CD4-positive, alpha-beta memory T cell (primary cell): ENCODE measurements around the gene RFTN1. TPM values are rescaled to one million over a fixed set of nuclear protein-coding genes. Genes with fewer than 3 reads are reported as not detected.

ENCODE experiments used
- CTCF ChIA-PET: fragments of 350-600 bp; sonication (Branson Sonifier 250); formaldehyde crosslinking; loops from one replicate; lab custom pipeline; 2021; ENCODE audit warnings: inconsistent platforms; ENCODE audit not compliant: partially characterized antibody; lab: Charles Lee
- POLR2A ChIA-PET: fragments of 350-600 bp; sonication (Branson Sonifier 250); formaldehyde crosslinking; loops from one replicate; lab custom pipeline; 2021; ENCODE audit not compliant: partially characterized antibody; lab: Charles Lee
- DNase-seq, 5 donors: peaks; one replicate each; pipeline versions ENCODE4 v3.0.0 to v3.0.0-alpha.2; 2020 to 2022; ENCODE audit warnings: mixed read lengths in 1 of 5
- H3K27ac ChIP-seq: one replicate; pipeline ENCODE4 v1.7.0; 2013; ENCODE audit warnings: low read depth, low read length
- H3K27me3 ChIP-seq: 2 replicates; pipeline ENCODE4 v1.7.0; 2013; ENCODE audit warnings: mild to moderate bottlenecking, low read length, moderate library complexity; ENCODE audit not compliant: insufficient read depth
- H3K36me3 ChIP-seq: 2 replicates; pipeline ENCODE4 v1.7.0; 2013; ENCODE audit warnings: mild to moderate bottlenecking, low read length, moderate library complexity; ENCODE audit not compliant: insufficient read depth
- H3K4me1 ChIP-seq: 2 replicates; pipeline ENCODE4 v1.7.0; 2013; ENCODE audit warnings: mild to moderate bottlenecking, low read length, moderate library complexity; ENCODE audit not compliant: insufficient read depth
- H3K4me3 ChIP-seq, 2 donors: one replicate each; pipeline ENCODE4 v1.7.0; 2013; ENCODE audit warnings: low read length in 2 of 2, mild to moderate bottlenecking in 1 of 2
- H3K9me3 ChIP-seq, 2 donors: one replicate each; pipeline ENCODE4 v1.7.0; 2013; ENCODE audit warnings: low read length in 2 of 2, control low read depth in 1 of 2; ENCODE audit not compliant: control insufficient read depth in 1 of 2
- H3K27ac Mint-ChIP-seq, 7 donors: one replicate each; pipeline ENCODE4 v1.8.0; 2020 to 2021; ENCODE audit warnings: mixed read lengths in 7 of 7, mild to moderate bottlenecking in 6 of 7, inconsistent platforms in 3 of 7, moderate library complexity in 3 of 7
- H3K27me3 Mint-ChIP-seq, 2 donors: one replicate each; pipeline ENCODE4 v1.8.0; 2020 to 2021; ENCODE audit warnings: mixed read lengths in 2 of 2
- H3K36me3 Mint-ChIP-seq, 2 donors: one replicate each; pipeline ENCODE4 v1.8.0; 2020 to 2021; ENCODE audit warnings: mixed read lengths in 2 of 2, inconsistent platforms in 1 of 2, mild to moderate bottlenecking in 1 of 2
- H3K4me1 Mint-ChIP-seq, 4 donors: one replicate each; pipeline ENCODE4 v1.8.0; 2020 to 2021; ENCODE audit warnings: mixed read lengths in 4 of 4, mild to moderate bottlenecking in 1 of 4
- H3K4me3 Mint-ChIP-seq, 8 donors: one replicate each; pipeline ENCODE4 v1.8.0; 2020 to 2021; ENCODE audit warnings: mixed read lengths in 8 of 8, mild to moderate bottlenecking in 7 of 8, moderate library complexity in 6 of 8, inconsistent platforms in 3 of 8
- H3K9me3 Mint-ChIP-seq, 8 donors: one replicate each; pipeline ENCODE4 v1.8.0; 2020 to 2021; ENCODE audit warnings: mixed read lengths in 8 of 8, mild to moderate bottlenecking in 5 of 8, inconsistent platforms in 3 of 8, moderate library complexity in 1 of 8
- intact Hi-C: fragments of 100-400 bp; cut with micrococcal nuclease; formaldehyde crosslinking; loops from one replicate; pipeline ENCODE4 v1.15.1; 2023
- polyA plus RNA-seq, 2 donors: library from polyadenylated mRNA; unstranded; fragments of 300-500 nt; fragmentation: Illumina TruSeq; gene quantifications; one replicate each; pipeline ENCODE4 v1.2.3, GENCODE V29; 2021
- total RNA-seq, 2 experiments: library from RNA; stranded (reverse); gene quantifications; one replicate each; pipeline ENCODE4 v1.2.3, GENCODE V29; 2021

Gene RFTN1
- total and polyA plus RNA-seq, 4 experiments from 2014 or later, result 38.3 to 59.7 (median 52.0) TPM

- peaks cover 24 to 64% of the 10 kb centered on the region in 2 donors for H3K36me3 Mint-ChIP-seq
- no peaks in the 10 kb centered on the region for H3K27me3 ChIP-seq
- ChIA-PET CTCF (no interaction called here), POLR2A (interaction anchor here (0.6 to 1.8 kb wide), 3 partner anchors 23 to 75 kb away, joined by 3 to 4 read pairs (median 3); no protein-coding TSS in a partner anchor)
- H3K4me3 ChIP-seq, result no peak overlapping the region
- no peak overlapping the region for H3K27ac ChIP-seq
- H3K4me1 Mint-ChIP-seq, result peaks cover 45 to 86% (median 63%) of the 10 kb centered on the region in 4 donors
- H3K4me1 ChIP-seq, result peaks cover 66% of the 10 kb centered on the region
- no peaks in the 10 kb centered on the region for H3K36me3 ChIP-seq
- intact Hi-C loops, result loop anchor here (2.0 kb wide), 1 partner anchor 137 kb away; the partner anchor contains the start of gene RFTN1
- peak overlapping the region in 2 of 8 donors; percentile 22 to 57 for H3K4me3 Mint-ChIP-seq
- H3K27me3 Mint-ChIP-seq, result no peaks in the 10 kb centered on the region
- H3K9me3 Mint-ChIP-seq, result peaks cover 0 to 2% (median 0%) of the 10 kb centered on the region in 8 donors
- no peak for DNase-seq
- H3K27ac Mint-ChIP-seq, result peak overlapping the region in 6 of 7 donors; percentile 65 to 84 (median 76)
- no peaks in the 10 kb centered on the region for H3K9me3 ChIP-seq
Observed at GRCh38 chr3:16375891-16376290, 137.6 kb downstream of the RFTN1 start.

- Histone ChIP-seq H3K4me1 (peaks cover 60% of the 10 kb centered on the region), H3K27ac (no peak overlapping the region), H3K4me3 (no peak overlapping the region), H3K36me3 (peaks cover 3% of the 10 kb centered on the region), H3K27me3 (no peaks in the 10 kb centered on the region), H3K9me3 (no peaks in the 10 kb centered on the region)
- ChIA-PET CTCF (interaction anchor here (2.3 kb wide), 1 partner anchor 10 kb away, joined by 5 read pairs; no protein-coding TSS in a partner anchor), POLR2A (no interaction called here)
- intact Hi-C loops, result no loop called here
- peak overlapping the region in 3 of 8 donors; percentile 12 to 65 (median 60) for H3K4me3 Mint-ChIP-seq
- H3K27ac Mint-ChIP-seq, result peak overlapping the region in 6 of 7 donors; percentile 60 to 82 (median 76)
- H3K9me3 Mint-ChIP-seq, result peaks cover 0 to 2% (median 0%) of the 10 kb centered on the region in 8 donors
- no peaks in the 10 kb centered on the region for H3K27me3 Mint-ChIP-seq
- DNase-seq, result no peak
- peaks cover 28 to 72% of the 10 kb centered on the region in 2 donors for H3K36me3 Mint-ChIP-seq
- H3K4me1 Mint-ChIP-seq, result peaks cover 45 to 85% (median 65%) of the 10 kb centered on the region in 4 donors
Observed at GRCh38 chr3:16374935-16375245, 138.6 kb downstream of the RFTN1 start.

GRCh38 chr3:16374047-16374934 is 139.2 kb downstream of the RFTN1 start:
- peak in 2 of 5 donors; percentile 6 to 31 for DNase-seq
- H3K36me3 ChIP-seq, result peaks cover 9% of the 10 kb centered on the region
- H3K9me3 ChIP-seq, result no peaks in the 10 kb centered on the region
- intact Hi-C loops, result no loop called here
- Mint-ChIP-seq H3K36me3 (peaks cover 34 to 78% of the 10 kb centered on the region in 2 donors), H3K27ac (peak overlapping the region; percentile 60 to 85 (median 82)), H3K4me1 (peaks cover 45 to 86% (median 63%) of the 10 kb centered on the region in 4 donors), H3K27me3 (no peaks in the 10 kb centered on the region), H3K4me3 (peak overlapping the region in 5 of 8 donors; percentile 42 to 65 (median 59)), H3K9me3 (peaks cover 0 to 2% (median 0%) of the 10 kb centered on the region in 8 donors)
- peaks cover 54% of the 10 kb centered on the region for H3K4me1 ChIP-seq
- no peak overlapping the region for H3K4me3 ChIP-seq
- POLR2A ChIA-PET, result no interaction called here
- H3K27me3 ChIP-seq, result no peaks in the 10 kb centered on the region
- CTCF ChIA-PET, result interaction anchor here (2.3 kb wide), 1 partner anchor 11 kb away, joined by 5 read pairs; no protein-coding TSS in a partner anchor
- no peak overlapping the region for H3K27ac ChIP-seq

GRCh38 chr3:16373341-16373946 is 140.1 kb downstream of the RFTN1 start:
- Histone ChIP-seq H3K36me3 (peaks cover 15% of the 10 kb centered on the region), H3K27me3 (no peaks in the 10 kb centered on the region), H3K4me3 (no peak overlapping the region), H3K27ac (no peak overlapping the region), H3K9me3 (no peaks in the 10 kb centered on the region), H3K4me1 (peaks cover 45% of the 10 kb centered on the region)
- ChIA-PET CTCF (interaction anchor here (2.3 kb wide), 1 partner anchor 12 kb away, joined by 5 read pairs; no protein-coding TSS in a partner anchor), POLR2A (no interaction called here)
- H3K36me3 Mint-ChIP-seq, result peaks cover 39 to 81% of the 10 kb centered on the region in 2 donors
- intact Hi-C loops, result no loop called here
- H3K4me1 Mint-ChIP-seq, result peaks cover 42 to 82% (median 55%) of the 10 kb centered on the region in 4 donors
- no peak for DNase-seq
- no peaks in the 10 kb centered on the region for H3K27me3 Mint-ChIP-seq
- H3K27ac Mint-ChIP-seq, result peak overlapping the region; percentile 62 to 88 (median 80)
- peaks cover 0 to 2% (median 0%) of the 10 kb centered on the region in 8 donors for H3K9me3 Mint-ChIP-seq
- peak overlapping the region in 1 of 8 donors; percentile 30 for H3K4me3 Mint-ChIP-seq

- H3K27ac Mint-ChIP-seq, result peak overlapping the region; percentile 41 to 88 (median 76)
- H3K27me3 Mint-ChIP-seq, result no peaks in the 10 kb centered on the region
- no peak for DNase-seq
- no peaks in the 10 kb centered on the region for H3K27me3 ChIP-seq
- no peak overlapping the region for H3K27ac ChIP-seq
- no peaks in the 10 kb centered on the region for H3K9me3 ChIP-seq
- H3K4me3 Mint-ChIP-seq, result no peak overlapping the region
- H3K4me1 Mint-ChIP-seq, result peaks cover 33 to 73% (median 48%) of the 10 kb centered on the region in 4 donors
- peaks cover 44 to 83% of the 10 kb centered on the region in 2 donors for H3K36me3 Mint-ChIP-seq
- intact Hi-C loops, result no loop called here
- H3K9me3 Mint-ChIP-seq, result peaks cover 0 to 2% (median 0%) of the 10 kb centered on the region in 8 donors
- ChIA-PET CTCF (interaction anchor here (2.3 kb wide), 1 partner anchor 12 kb away, joined by 5 read pairs; no protein-coding TSS in a partner anchor), POLR2A (no interaction called here)
- no peak overlapping the region for H3K4me3 ChIP-seq
- peaks cover 37% of the 10 kb centered on the region for H3K4me1 ChIP-seq
- H3K36me3 ChIP-seq, result peaks cover 15% of the 10 kb centered on the region
Observed at GRCh38 chr3:16372362-16373292, 140.9 kb downstream of the RFTN1 start.

GRCh38 chr3:16370872-16371740 is 142.4 kb downstream of the RFTN1 start:
- no peak for DNase-seq
- Mint-ChIP-seq H3K4me1 (peaks cover 21 to 59% (median 35%) of the 10 kb centered on the region in 4 donors), H3K27ac (peak overlapping the region in 6 of 7 donors; percentile 8 to 75 (median 42)), H3K36me3 (peaks cover 50 to 84% of the 10 kb centered on the region in 2 donors), H3K27me3 (no peaks in the 10 kb centered on the region), H3K9me3 (peaks cover 0 to 2% (median 0%) of the 10 kb centered on the region in 8 donors), H3K4me3 (no peak overlapping the region)
- peaks cover 22% of the 10 kb centered on the region for H3K4me1 ChIP-seq
- intact Hi-C loops, result no loop called here
- ChIA-PET POLR2A (no interaction called here), CTCF (interaction anchor here (1.0 kb wide), 1 partner anchor 106 kb away, joined by 3 read pairs; the partner anchor contains the start of genes DPH3 and OXNAD1)
- no peaks in the 10 kb centered on the region for H3K9me3 ChIP-seq
- no peaks in the 10 kb centered on the region for H3K27me3 ChIP-seq
- H3K4me3 ChIP-seq, result no peak overlapping the region
- peaks cover 20% of the 10 kb centered on the region for H3K36me3 ChIP-seq
- no peak overlapping the region for H3K27ac ChIP-seq
